MM.1S (cell line): Measurements from ENCODE around the gene DTD1.
"Not testable (repeated sequence)": the region's sequence is repeated elsewhere in the genome, so short reads cannot be mapped to it uniquely, and the experiment has no call there.

Experiments used
- DNase-seq: peaks from one replicate; pipeline ENCODE4 v3.0.0-alpha.2; 2015
- H2AFZ ChIP-seq: fragments of 300-600 bp; sonication (generic); 2 replicates; pipeline ENCODE4 v1.6.0; 2016; ENCODE audit warnings: antibody characterized with exemption, low read length
- H3F3A ChIP-seq: fragments of 300-600 bp; sonication (generic); 2 replicates; pipeline ENCODE4 v1.6.1; 2016; ENCODE audit warnings: mild to moderate bottlenecking, antibody characterized with exemption, low read length, moderate library complexity, mixed read lengths; ENCODE audit not compliant: insufficient read depth
- H3K27ac ChIP-seq: fragments of 300-600 bp; sonication (generic); 2 replicates; pipeline ENCODE4 v1.5.1; 2016; ENCODE audit warnings: mild to moderate bottlenecking, low read length
- H3K27me3 ChIP-seq: fragments of 300-600 bp; sonication (generic); replicated peaks from 2 replicates; pipeline ENCODE4 v1.6.0; 2016; ENCODE audit warnings: low read length; ENCODE audit not compliant: insufficient read depth
- H3K36me3 ChIP-seq: fragments of 300-600 bp; sonication (generic); replicated peaks from 2 replicates; pipeline ENCODE4 v1.6.1; 2016; ENCODE audit warnings: mild to moderate bottlenecking, low read length, mixed read lengths; ENCODE audit not compliant: insufficient read depth
- H3K4me1 ChIP-seq: fragments of 300-600 bp; sonication (generic); 2 replicates; pipeline ENCODE4 v1.6.1; 2016; ENCODE audit warnings: low read length, mixed read lengths
- H3K4me2 ChIP-seq: fragments of 300-600 bp; sonication (generic); 2 replicates; pipeline ENCODE4 v1.6.0; 2016; ENCODE audit warnings: low read depth, low read length
- H3K4me3 ChIP-seq: fragments of 300-600 bp; sonication (generic); 2 replicates; pipeline ENCODE4 v1.5.1; 2016; ENCODE audit warnings: low read length, mixed read lengths
- H3K79me2 ChIP-seq: fragments of 300-600 bp; sonication (generic); 2 replicates; pipeline ENCODE4 v1.6.1; 2016; ENCODE audit warnings: mixed run types, low read length, mixed read lengths
- H3K9ac ChIP-seq: fragments of 300-600 bp; sonication (generic); 2 replicates; pipeline ENCODE4 v1.6.1; 2016; ENCODE audit warnings: low read length, mixed read lengths
- H3K9me2 ChIP-seq: fragments of 300-600 bp; sonication (generic); replicated peaks from 2 replicates; pipeline ENCODE4 v1.6.1; 2016; ENCODE audit warnings: mild to moderate bottlenecking, low read length, mixed read lengths; ENCODE audit not compliant: insufficient read depth
- H3K9me3 ChIP-seq: fragments of 300-600 bp; sonication (generic); replicated peaks from 2 replicates; pipeline ENCODE4 v1.6.1; 2016; ENCODE audit warnings: mild to moderate bottlenecking, low read length, mixed read lengths; ENCODE audit not compliant: insufficient read depth
- H4K20me1 ChIP-seq: fragments of 300-600 bp; sonication (generic); 2 replicates; pipeline ENCODE4 v1.6.1; 2016; ENCODE audit warnings: mild to moderate bottlenecking, low read length, moderate library complexity, mixed read lengths; ENCODE audit not compliant: insufficient read depth
- CTCF ChIP-seq: fragments of 300-600 bp; sonication (generic); IDR thresholded peaks from 2 replicates; pipeline ENCODE4 v1.5.1; 2016; ENCODE audit warnings: antibody characterized with exemption, low read length, mixed read lengths
- EZH2 ChIP-seq: fragments of 300-600 bp; sonication (generic); optimal IDR thresholded peaks from 2 replicates; pipeline ENCODE3; 2017; ENCODE audit warnings: low read depth, mild to moderate bottlenecking, antibody characterized with exemption, low read length, mixed read lengths
- EZH2phosphoT487 ChIP-seq: fragments of 300-600 bp; sonication (generic); IDR thresholded peaks from 2 replicates; pipeline ENCODE4 v1.6.1; 2018; ENCODE audit warnings: antibody characterized with exemption, low read length

The DTD1 gene

GRCh38 chr20:18750735-18751134 lies 162.9 kb downstream of the DTD1 start:
- Histone ChIP-seq H3K4me1 (peaks cover 37% of the 10 kb centered on the region), H3K9ac (no peak overlapping the region), H3K9me2 (no peaks in the 10 kb centered on the region), H3K4me2 (peak overlapping the region; percentile 25), H3F3A (peaks cover 36% of the 10 kb centered on the region), H3K9me3 (no peaks in the 10 kb centered on the region), H3K36me3 (no peaks in the 10 kb centered on the region), H3K4me3 (no peak overlapping the region), H3K27ac (peak overlapping the region; percentile 66; the same call in 1 of the 2 replicates), H3K27me3 (no peaks in the 10 kb centered on the region), H4K20me1 (no peaks in the 10 kb centered on the region), H3K79me2 (no peaks in the 10 kb centered on the region), H2AFZ (no peak overlapping the region)
- DNase-seq: peak; percentile 66
- TF ChIP-seq EZH2phosphoT487: no peak
- TF ChIP-seq CTCF: no peak
- TF ChIP-seq EZH2: no peak

GRCh38 chr20:18754030-18754652 lies 166.3 kb downstream of the DTD1 start:
- peak overlapping the region; percentile 65; the same call in 1 of the 2 replicates for H3K27ac ChIP-seq

GRCh38 chr20:18754653-18755045 lies 166.8 kb downstream of the DTD1 start:
- no peak for DNase-seq
- H3K9me3 ChIP-seq: no peaks in the 10 kb centered on the region
- peak overlapping the region; percentile 65; the same call in 1 of the 2 replicates for H3K27ac ChIP-seq
- peaks cover 34% of the 10 kb centered on the region for H3F3A ChIP-seq
- H2AFZ ChIP-seq: peak overlapping the region; percentile 22; the same call in 1 of the 2 replicates
- H3K9ac ChIP-seq: no peak overlapping the region
- no peak overlapping the region for H3K4me3 ChIP-seq
- H3K4me1 ChIP-seq: peaks cover 34% of the 10 kb centered on the region
- no peaks in the 10 kb centered on the region for H3K79me2 ChIP-seq
- no peaks in the 10 kb centered on the region for H3K9me2 ChIP-seq
- no peaks in the 10 kb centered on the region for H3K36me3 ChIP-seq
- H3K27me3 ChIP-seq: no peaks in the 10 kb centered on the region
- H3K4me2 ChIP-seq: peak overlapping the region; percentile 36
- H4K20me1 ChIP-seq: no peaks in the 10 kb centered on the region
- TF ChIP-seq CTCF (no peak), EZH2phosphoT487 (no peak), EZH2 (no peak)

More at GRCh38 chr20:18754030-18754652, 166.3 kb downstream of the DTD1 start:
- peaks cover 37% of the 10 kb centered on the region for H3K4me1 ChIP-seq
- H2AFZ ChIP-seq: peak overlapping the region; percentile 22; the same call in 1 of the 2 replicates
- peak; percentile 92 for DNase-seq
- H3K79me2 ChIP-seq: no peaks in the 10 kb centered on the region
- H3K9me3 ChIP-seq: no peaks in the 10 kb centered on the region
- H3K4me3 ChIP-seq: no peak overlapping the region
- H3K36me3 ChIP-seq: no peaks in the 10 kb centered on the region
- H4K20me1 ChIP-seq: no peaks in the 10 kb centered on the region
- TF ChIP-seq CTCF (peak; percentile 24), EZH2phosphoT487 (no peak), EZH2 (no peak)
- peak overlapping the region; percentile 38 for H3K4me2 ChIP-seq
- peaks cover 36% of the 10 kb centered on the region for H3F3A ChIP-seq
- H3K9ac ChIP-seq: no peak overlapping the region
- H3K27me3 ChIP-seq: no peaks in the 10 kb centered on the region
- no peaks in the 10 kb centered on the region for H3K9me2 ChIP-seq

- H4K20me1 ChIP-seq, H3K27me3 ChIP-seq, H3K4me1 ChIP-seq, H3K9me2 ChIP-seq, DNase-seq, H2AFZ ChIP-seq, H3K27ac ChIP-seq, H3K79me2 ChIP-seq, H3K36me3 ChIP-seq, H3F3A ChIP-seq, H3K4me2 ChIP-seq, H3K4me3 ChIP-seq, H3K9ac ChIP-seq, H3K9me3 ChIP-seq: not testable (repeated sequence)
Observed at GRCh38 chr20:18760852-18761251, 173.0 kb downstream of the DTD1 start.
